K562 treated with DMSO at 1 percent for 24 hours (cell line): ENCODE results near the gene SMAD2. TPM values are rescaled to one million over a fixed set of nuclear protein-coding genes. Genes with fewer than 3 reads are reported as not detected.

Experiments
- total RNA-seq: library from RNA; unstranded; fragments of 300-600 nt; gene quantifications from 2 replicates; pipeline ENCODE4 v1.2.3, GENCODE V29; 2022; ENCODE audit warnings: low read depth; ENCODE audit not compliant: insufficient read depth

Gene SMAD2
- 19.2 and 26.2 TPM in 2 replicates for total RNA-seq

DNA sequence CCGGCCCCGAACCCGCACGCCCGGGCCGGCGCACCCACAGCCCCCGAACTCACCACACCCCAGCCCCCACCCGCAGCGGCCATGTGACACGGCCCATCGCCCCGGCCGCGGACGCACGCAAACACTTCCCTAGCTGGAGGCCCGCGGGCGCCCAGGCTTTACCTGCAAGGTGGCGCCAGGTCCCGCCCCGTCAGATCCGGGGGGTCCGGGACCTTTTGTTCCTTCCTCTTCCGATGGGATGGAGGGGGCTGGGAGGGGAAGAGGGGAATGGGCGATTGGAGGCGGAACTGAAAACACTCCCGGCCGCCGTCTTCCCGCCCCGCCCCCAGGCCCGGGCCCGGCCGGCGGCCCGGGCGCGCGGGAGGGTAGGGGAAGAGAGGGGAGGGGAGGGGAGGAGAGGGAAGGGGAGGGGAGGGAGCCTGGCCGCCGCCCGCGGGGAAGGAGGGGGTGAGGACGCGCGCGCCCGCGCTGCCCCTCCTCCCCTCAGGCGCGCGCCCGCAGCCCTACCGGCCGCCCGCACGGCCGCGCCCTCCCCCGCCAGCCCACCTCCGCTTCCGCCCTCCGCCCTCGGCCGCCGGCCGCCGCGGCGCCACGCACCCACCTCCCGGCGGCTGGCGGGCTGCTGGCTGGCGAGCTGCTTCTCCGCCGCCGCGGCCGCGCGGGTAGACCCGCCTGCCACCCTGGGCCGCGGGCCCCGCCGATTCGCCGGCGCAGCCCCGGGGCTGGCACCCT, at the start of gene SMAD2:
TSS of gene SMAD2 (minus strand) at position 461 of the 732 bp plus-strand sequence. CDS start 33,903 bp downstream, outside the sequence.

